K562 (cell line): ENCODE data around the gene EPHB2. TPM values are rescaled to one million over a fixed set of nuclear protein-coding genes. Genes with fewer than 3 reads are reported as not detected.

Source experiments
- ATAC-seq: fragments of 200-7000 bp; cut with Tn5 transposase; 3 replicates; pipeline ENCODE4 v1.9.1; 2020; ENCODE audit warnings: moderate library complexity
- BruUV-seq: library from RNA; stranded (reverse); fragments of 400-500 nt; replicated peaks from 2 replicates; lab custom pipeline; 2021; lab: Mats Ljungman, UMichigan
- CTCF ChIA-PET: fragments of 300-600 bp; formaldehyde crosslinking; extraction: SDS; loops from one replicate; lab custom pipeline; 2021; ENCODE audit warnings: low intra/inter-chr PET ratio; lab: Yijun Ruan, JAX
- POLR2A ChIA-PET: fragments of 300-600, 350-650 bp; sonication (Branson Sonifier 250); formaldehyde crosslinking; extraction: SDS; loops from one replicate; lab custom pipeline; 2021; ENCODE audit warnings: antibody characterized with exemption, inconsistent platforms; lab: Yijun Ruan, JAX
- DNase-seq, 4 experiments: peaks; one replicate each; pipeline versions ENCODE4 v3.0.0 to v3.0.0-alpha.2; 2011 to 2018; ENCODE audit warnings: low spot score in 3 of 4, mixed read lengths in 3 of 4; ENCODE audit errors: extremely low read depth in 1 of 4
- FAIRE-seq: peaks from 2 replicates; lab custom pipeline; 2011; peaks lifted over from hg19 to GRCh38; lab: Jason Lieb, UNC
- H2AFZ ChIP-seq: 2 replicates; pipeline ENCODE4 v1.6.0; 2011; ENCODE audit warnings: low read depth, low read length, control low read depth, inconsistent platforms
- H3K27ac ChIP-seq: fragments of 200-600 bp; 3 replicates; pipeline ENCODE4 v1.8.0; 2011; ENCODE audit warnings: low read depth, mild to moderate bottlenecking, control low read depth, inconsistent platforms, low read length, moderate library complexity, mixed read lengths; ENCODE audit errors: extremely low read depth
- H3K27me3 ChIP-seq, 2 experiments: fragments of 300-600 bp in 1 of 2; 2 replicates in 1 of 2; 3 replicates in 1 of 2; pipeline versions ENCODE4 v1.6.0 to v1.8.0; 2011; ENCODE audit warnings: inconsistent platforms in 2 of 2, low read length in 2 of 2, mild to moderate bottlenecking in 1 of 2, mixed read lengths in 1 of 2, moderate library complexity in 1 of 2; ENCODE audit not compliant: control insufficient read depth in 2 of 2, insufficient read depth in 2 of 2
- H3K36me3 ChIP-seq: fragments of 300-600 bp; 3 replicates; pipeline ENCODE4 v1.8.0; 2011; ENCODE audit warnings: mild to moderate bottlenecking, low read length, inconsistent platforms; ENCODE audit not compliant: control insufficient read depth, insufficient read depth
- H3K4me1 ChIP-seq, 2 experiments: fragments of 200-600 bp in 1 of 2; replicated peaks in 1 of 2; 2 replicates in 1 of 2; 3 replicates in 1 of 2; pipeline versions ENCODE4 v1.5.1 to v1.8.0; 2011; ENCODE audit warnings: inconsistent platforms in 2 of 2, low read length in 2 of 2, mild to moderate bottlenecking in 1 of 2, mixed read lengths in 1 of 2, moderate library complexity in 1 of 2; ENCODE audit not compliant: control insufficient read depth in 2 of 2, insufficient read depth in 2 of 2
- H3K4me2 ChIP-seq: 2 replicates; pipeline ENCODE4 v1.6.1; 2011; ENCODE audit warnings: low read length, control low read depth, inconsistent platforms, mixed read lengths; ENCODE audit not compliant: insufficient read depth
- H3K4me3 ChIP-seq: fragments of 200-600 bp; sonication (generic), shearing (Covaris generic); 2 replicates; pipeline ENCODE4 v1.5.1; 2016; ENCODE audit warnings: control low read depth, inconsistent platforms
- H3K79me2 ChIP-seq: fragments of 200-600 bp; 3 replicates; pipeline ENCODE4 v1.8.0; 2011; ENCODE audit warnings: low read length, inconsistent platforms; ENCODE audit not compliant: control insufficient read depth, insufficient read depth
- H3K9ac ChIP-seq, 2 experiments: 2 replicates each; pipeline versions ENCODE4 v1.6.0 to v1.6.1; 2011; ENCODE audit warnings: low read depth in 2 of 2, low read length in 2 of 2, control low read depth in 1 of 2, inconsistent platforms in 1 of 2, mild to moderate bottlenecking in 1 of 2, mixed read lengths in 1 of 2; ENCODE audit not compliant: insufficient read depth in 1 of 2
- H3K9me1 ChIP-seq: one replicate; pipeline ENCODE4 v1.6.0; 2011; ENCODE audit warnings: inconsistent platforms, mild to moderate bottlenecking, low read length, moderate library complexity; ENCODE audit not compliant: control insufficient read depth, insufficient read depth
- H3K9me3 ChIP-seq: replicated peaks from 2 replicates; pipeline ENCODE4 v1.5.1; 2011; ENCODE audit warnings: low read depth, low read length, inconsistent platforms; ENCODE audit not compliant: control insufficient read depth, insufficient read depth
- H4K20me1 ChIP-seq: replicated peaks from 2 replicates; pipeline ENCODE4 v1.6.1; 2011; ENCODE audit warnings: low read length, inconsistent platforms, mixed read lengths; ENCODE audit not compliant: control insufficient read depth, insufficient read depth
- ARID2 ChIP-seq: fragments of 450-650 bp; IDR thresholded peaks from 2 replicates; pipeline ENCODE4 v1.6.1; 2017; ENCODE audit warnings: antibody characterized with exemption, mild to moderate bottlenecking
- MED1 ChIP-seq: sonication (generic); formaldehyde crosslinking; IDR thresholded peaks from 2 replicates; pipeline ENCODE4 v1.8.1; 2023; ENCODE audit warnings: missing genetic modification reagents, borderline replicate concordance
- PURB ChIP-seq: sonication (generic); formaldehyde crosslinking; IDR thresholded peaks from 2 replicates; pipeline ENCODE4 v1.9.0; 2021; ENCODE audit warnings: low read depth, mild to moderate bottlenecking, missing genetic modification reagents
- XRCC4 ChIP-seq: IDR thresholded peaks from one replicate; pipeline ENCODE4 v1.6.1; 2011; ENCODE audit not compliant: insufficient read depth, insufficient read length; ENCODE audit errors: extremely low read depth
- ZNF318 ChIP-seq, 2 experiments: fragments of 450-650 bp; IDR thresholded peaks; 2 replicates each; pipeline ENCODE4 v1.6.1; 2016; ENCODE audit warnings: mild to moderate bottlenecking in 2 of 2, borderline replicate concordance in 1 of 2, low read depth in 1 of 2, moderate library complexity in 1 of 2
- ZNF696 ChIP-seq: fragments of 250-450 bp; sonication (Bioruptor Pico); conservative IDR thresholded peaks from 2 replicates; pipeline ENCODE4 v1.4.0; 2020; ENCODE audit warnings: mild to moderate bottlenecking, moderate library complexity
- WGBS: fragments of 100-300 bp; shearing (Covaris generic); methylation state at CpG from one replicate; pipeline ENCODE4 v1.1.6; 2016; ENCODE audit warnings: low coverage, mixed read lengths; ENCODE audit not compliant: insufficient coverage; ENCODE audit errors: missing lambda C conversion rate; 5-methylcytosine and 5-hydroxymethylcytosine counted together
- in situ Hi-C: fragments of 300-500 bp; cut with MboI; formaldehyde crosslinking; loops from 4 replicates; pipeline ENCODE4 v1.15.0; 2018; ENCODE audit warnings: inconsistent platforms, mixed read lengths
- intact Hi-C: fragments of 100-400 bp; cut with micrococcal nuclease; formaldehyde crosslinking; loops from 2 replicates; pipeline ENCODE4 v1.14.2; 2022
- polyA plus RNA-seq, 8 experiments: library from polyadenylated mRNA; depleted of rRNA in 4 of 8; stranded (reverse) in 5 of 8; unstranded in 3 of 8; fragments of >200 nt; fragmentation: Nextera tagmentation in 2 of 8; fragmentation: Illumina TruSeq in 1 of 8; extraction: Ambion mirVana in 2 of 8; extraction: Trizol in 1 of 8; gene quantifications; 2 replicates each; pipeline versions ENCODE4 v1.2.1 to v1.2.3, GENCODE V29; 2011 to 2014; ENCODE audit warnings: inconsistent platforms in 1 of 8, missing spikeins in 1 of 8
- total RNA-seq, 7 experiments: library from RNA; depleted of rRNA in 6 of 7; stranded (reverse); fragments of >200 nt in 6 of 7; fragmentation: Illumina TruSeq in 2 of 7; extraction: Trizol in 2 of 7; gene quantifications; 2 replicates each; pipeline versions ENCODE4 v1.2.1 to v1.2.3, GENCODE V29; 2011 to 2021; ENCODE audit warnings: low replicate concordance in 1 of 7

EPHB2 gene
- total and polyA plus RNA-seq, 9 of the 15 experiments (the other 6 are each of a cell fraction or from before 2014, with no cell fraction given), result not detected

GRCh38 chr1:22857661-22858060 is 147.0 kb downstream of the EPHB2 start:
- Histone ChIP-seq H4K20me1 (peaks cover 13% of the 10 kb centered on the region), H3K4me2 (no peak overlapping the region), H3K9me3 (no peaks in the 10 kb centered on the region), H3K27me3 (peaks cover 12 to 79% of the 10 kb centered on the region in 2 experiments; a peak in 4 of 5 replicates), H3K9me1 (no peaks in the 10 kb centered on the region), H3K9ac (no peak overlapping the region; a peak in 1 of 4 replicates), H3K4me3 (no peak overlapping the region), H3K79me2 (no peaks in the 10 kb centered on the region), H3K4me1 (no peaks in the 10 kb centered on the region; a peak in 1 of 5 replicates), H3K36me3 (no peaks in the 10 kb centered on the region), H2AFZ (no peak overlapping the region), H3K27ac (no peak overlapping the region)
- CTCF ChIA-PET, result no interaction called here
- DNase-seq (no peak), FAIRE-seq (no peak), ATAC-seq (no peak)
- no peak for TF ChIP-seq ZNF696 (CRISPR knock-in tag)
- no peak for TF ChIP-seq XRCC4
- no peak for TF ChIP-seq MED1
- TF ChIP-seq PURB, result no peak
- no peak for TF ChIP-seq ZNF318 (IDR thresholded peaks at IDR 0.05; ENCODE audit: borderline replicate concordance in 1 of 2, low read depth in 1 of 2)
- no peak for TF ChIP-seq ARID2
- POLR2A ChIA-PET, result interaction anchor here (0.7 kb wide), 1 partner anchor 343 kb away, joined by 3 read pairs; no protein-coding TSS in a partner anchor
- intact Hi-C loops, result no loop called here
- in situ Hi-C loops, result no loop called here
- no TSS peak for BruUV-seq
- 5% methylated on average over 7 of the region's 7 CpGs for WGBS
